HG02938 (cell line): Measurements from ENCODE around the gene RNF214.
"Not testable (repeated sequence)": the region's sequence is repeated elsewhere in the genome, so short reads cannot be mapped to it uniquely, and the experiment has no call there.

Source experiments
- ATAC-seq: cut with Tn5 transposase; IDR thresholded peaks from one replicate; pipeline ENCODE4 v1.9.1; 2021; ENCODE audit warnings: mild to moderate bottlenecking, moderate library complexity; ENCODE audit not compliant: unreplicated experiment

The RNF214 gene

DNA sequence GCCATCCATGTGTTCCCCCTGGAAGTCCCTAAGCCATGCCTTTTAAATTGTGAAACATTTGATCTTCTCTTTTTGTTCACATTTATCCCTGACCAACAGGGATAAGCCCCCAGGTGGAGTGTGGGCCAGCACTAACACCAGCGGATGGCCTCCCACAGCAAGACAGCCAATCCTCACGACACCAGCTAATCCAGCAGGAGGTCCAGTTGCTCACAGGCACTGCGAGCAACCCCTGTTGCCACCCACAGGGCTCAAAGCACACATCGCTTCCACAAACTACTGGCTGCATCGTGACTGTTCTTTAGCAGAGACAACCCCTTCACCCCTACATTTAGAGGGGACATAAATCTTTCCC is 2.6 kb upstream of the RNF214 start:
- no peak for ATAC-seq

DNA sequence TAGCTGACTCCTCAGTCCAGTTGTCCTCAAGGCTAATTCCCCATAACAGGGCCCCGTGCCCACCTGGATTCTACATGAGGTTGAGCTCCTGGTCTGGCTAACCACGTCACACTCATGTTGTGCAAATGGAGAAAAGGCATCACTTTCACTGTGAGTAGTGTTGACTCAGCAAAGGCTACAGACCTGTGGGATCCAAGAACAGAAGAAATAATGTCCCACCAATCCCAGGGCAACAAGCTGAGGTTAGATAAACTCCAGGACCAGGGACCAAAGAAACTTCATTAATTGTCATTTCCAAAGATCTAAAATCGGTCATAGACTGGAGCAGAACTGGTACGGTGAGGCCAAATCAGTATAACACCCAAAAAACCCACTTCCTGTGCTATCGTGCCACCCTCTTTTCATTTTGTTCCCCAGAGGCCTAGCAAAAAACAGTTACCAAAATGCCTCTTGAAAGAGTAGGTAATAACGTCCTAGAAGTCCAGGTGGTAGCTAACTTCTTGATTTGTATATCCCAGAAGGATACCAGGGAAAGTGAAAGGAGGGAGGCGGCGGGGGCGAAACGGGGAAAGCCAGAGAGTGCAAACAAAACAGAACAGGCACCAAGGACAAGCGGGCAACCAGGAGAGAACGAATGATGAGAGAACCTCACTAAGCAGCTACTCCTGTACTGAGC is 2.0 kb upstream of the RNF214 start:
- no peak for ATAC-seq

DNA sequence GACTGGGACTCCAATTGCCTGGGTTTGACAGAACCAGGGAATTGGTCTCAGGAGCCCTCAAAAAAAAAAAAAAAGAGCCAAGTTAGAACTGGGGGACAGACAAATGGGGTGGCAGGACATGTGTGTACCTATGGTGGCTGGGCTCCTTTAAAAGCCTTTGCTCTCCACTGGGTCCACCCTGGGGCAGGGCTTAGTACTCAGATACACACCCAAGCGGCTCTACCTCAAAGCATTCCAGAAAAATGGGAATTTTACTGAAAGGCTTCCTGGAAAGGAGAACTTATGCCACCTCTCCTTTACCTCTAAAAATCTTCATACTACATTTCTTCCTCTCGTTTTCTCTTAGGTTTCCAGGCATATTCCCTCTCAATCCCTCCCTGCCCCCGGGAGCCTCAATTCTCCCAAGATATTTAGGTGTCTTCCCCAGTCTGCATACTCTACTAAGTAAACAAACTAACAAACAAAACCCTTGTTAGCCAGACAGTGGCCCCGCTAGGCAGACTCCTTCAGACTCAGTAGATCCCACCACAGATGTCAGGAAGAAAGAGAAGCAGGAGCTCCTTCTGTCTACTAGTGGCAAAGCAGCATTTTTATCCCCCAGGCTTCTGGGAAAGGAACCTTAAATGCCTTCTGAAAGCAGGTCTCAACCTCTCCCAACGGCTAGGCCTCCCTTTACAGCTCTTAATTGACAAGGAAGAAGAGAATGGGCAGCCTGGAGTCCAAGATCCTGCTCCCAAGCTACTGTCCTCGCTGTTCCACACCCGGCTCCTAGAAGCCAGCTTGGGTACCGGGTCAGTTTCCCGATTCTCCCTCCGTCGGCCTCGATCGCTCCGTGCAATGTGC is 1.3 kb upstream of the RNF214 start:
- no peak for ATAC-seq

DNA sequence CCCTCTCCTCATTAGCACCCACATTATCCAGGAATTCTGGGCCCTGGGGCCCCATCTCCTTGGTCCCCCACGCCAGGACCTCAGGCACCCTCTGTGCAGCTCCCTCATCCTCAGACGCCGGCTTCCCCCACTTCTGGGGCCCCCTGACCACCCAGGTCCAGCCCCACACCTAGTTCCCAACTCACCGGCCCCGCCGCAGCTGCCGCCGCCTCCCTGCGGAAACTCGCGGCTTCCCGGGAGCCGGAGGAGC is 704 bp upstream of the RNF214 start, which contains the start of gene PCSK7:
Gene PCSK7 (minus strand): TSS at position 232 of the 250 bp plus-strand sequence. CDS start 2,229 bp downstream, outside the sequence.
- no peak for ATAC-seq

DNA sequence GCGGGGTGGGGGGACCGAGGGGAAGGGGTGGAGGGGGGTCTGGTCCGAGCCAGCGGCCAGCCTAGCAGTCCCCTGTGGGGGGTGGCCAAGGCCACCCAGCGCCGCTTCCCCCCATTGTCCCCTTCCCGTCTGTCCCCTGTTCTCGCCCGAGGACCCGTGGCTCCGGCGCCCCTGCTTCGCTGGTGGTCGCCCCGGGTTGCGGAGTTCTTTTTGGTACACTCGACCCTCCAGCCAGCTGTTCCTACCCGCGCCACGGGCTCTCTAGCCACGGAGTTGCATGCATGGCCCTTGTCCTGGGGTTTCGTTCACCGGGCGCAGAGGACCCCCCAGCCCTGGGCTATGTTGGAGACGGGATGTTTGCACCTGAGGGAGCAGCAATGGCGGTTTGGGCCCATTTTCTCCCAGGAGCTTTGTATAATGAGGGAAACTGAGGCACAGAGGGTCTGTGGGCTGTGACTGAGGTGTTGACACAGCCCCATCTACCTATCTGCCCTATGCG is 489 bp downstream of the RNF214 start:
- no peak for ATAC-seq

DNA sequence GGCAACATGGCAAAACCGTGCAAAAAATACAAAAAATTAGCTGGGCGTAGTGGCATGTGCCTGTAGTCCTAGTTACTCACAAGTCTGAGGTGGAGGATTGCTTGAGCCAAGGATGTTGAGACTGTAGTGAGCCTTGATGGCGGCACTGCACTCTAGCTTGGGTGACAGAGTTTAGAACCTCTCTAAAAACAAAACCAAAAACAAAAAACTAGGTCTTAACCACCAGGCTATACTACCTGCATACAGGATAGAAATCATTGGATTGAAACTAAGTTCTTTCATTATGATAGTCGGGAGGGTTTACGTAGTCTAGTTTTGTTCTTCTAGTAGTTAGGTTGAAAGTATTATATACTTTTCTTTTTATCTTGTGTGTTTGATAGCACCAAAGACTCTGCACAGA is 5.8 kb downstream of the RNF214 start:
- no peak for ATAC-seq

DNA sequence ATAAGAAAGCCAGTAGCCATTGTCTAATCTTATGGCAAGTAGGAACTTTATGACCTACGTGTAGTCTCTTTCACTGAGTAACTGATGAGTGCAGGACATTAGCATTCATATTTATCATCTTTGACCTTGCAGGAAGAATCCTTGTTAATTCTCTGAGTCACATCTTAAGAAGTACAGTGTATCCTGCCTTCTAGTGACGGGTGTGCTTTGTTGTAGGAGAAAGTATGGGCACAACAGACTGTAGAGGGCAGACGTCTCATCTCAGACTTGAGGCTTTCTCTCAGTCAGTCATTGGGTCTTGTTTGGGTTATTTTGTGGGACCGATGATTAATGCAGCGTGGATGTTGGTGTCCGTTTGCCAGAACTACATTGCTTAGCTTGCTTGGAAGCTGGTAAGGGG is 6.8 kb downstream of the RNF214 start:
- no peak for ATAC-seq

DNA sequence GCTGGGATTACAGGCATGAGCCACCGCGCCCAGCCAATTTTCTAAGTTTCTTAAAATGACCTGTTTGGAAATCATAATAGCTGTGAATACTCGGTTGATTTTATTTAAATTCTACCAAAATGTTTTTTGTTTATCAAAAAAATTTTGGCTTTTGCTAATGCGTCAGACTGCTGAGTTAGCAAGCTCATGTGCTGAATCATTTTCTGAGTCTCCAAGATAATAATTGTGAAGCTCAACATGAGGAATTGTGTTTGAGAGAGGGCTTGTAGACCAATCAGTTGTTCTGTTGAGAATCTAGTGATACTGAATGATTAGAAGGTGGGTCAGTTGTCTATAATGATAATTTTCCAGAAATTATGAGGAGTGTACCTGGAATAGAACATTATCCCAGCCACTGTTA is 15.9 kb downstream of the RNF214 start:
- no peak for ATAC-seq

DNA sequence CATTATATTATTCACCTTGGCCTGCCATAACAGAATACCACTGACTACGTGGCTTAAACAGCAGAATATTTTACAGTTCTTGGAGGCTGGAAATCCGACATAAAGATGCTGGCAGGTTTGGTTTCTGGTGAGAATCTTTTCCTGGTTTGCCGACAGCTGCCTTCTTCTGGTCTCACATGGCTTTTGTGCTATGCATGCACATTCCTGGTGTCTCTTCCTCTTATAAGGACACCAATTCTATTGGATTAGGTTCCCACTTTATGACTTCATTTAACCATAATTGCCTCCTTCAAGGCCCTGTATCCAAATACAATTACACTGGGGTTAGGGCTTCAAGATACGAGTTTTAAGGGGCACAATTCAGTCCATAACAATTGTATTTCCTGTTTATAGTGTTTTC is 17.1 kb downstream of the RNF214 start:
- no peak for ATAC-seq

DNA sequence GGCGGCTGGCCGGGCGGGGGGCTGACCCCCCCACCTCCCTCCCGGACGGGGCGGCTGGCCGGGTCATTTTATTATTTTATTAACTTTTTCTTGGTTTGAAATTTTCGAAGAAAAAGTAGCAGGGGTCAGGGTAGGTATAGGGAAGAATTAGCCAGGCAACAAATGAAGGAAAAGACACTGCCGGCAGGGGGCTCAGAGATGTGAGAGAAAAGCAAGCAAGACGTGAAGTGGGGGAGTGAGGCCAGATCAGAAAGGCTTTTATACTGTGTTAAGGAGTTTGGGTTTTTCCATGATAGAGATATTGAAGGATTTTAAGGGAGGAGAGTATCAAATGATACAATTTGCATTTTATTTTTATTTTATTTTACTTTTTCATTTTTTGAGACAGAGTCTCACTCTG is 19.0 kb downstream of the RNF214 start:
- no peak for ATAC-seq

DNA sequence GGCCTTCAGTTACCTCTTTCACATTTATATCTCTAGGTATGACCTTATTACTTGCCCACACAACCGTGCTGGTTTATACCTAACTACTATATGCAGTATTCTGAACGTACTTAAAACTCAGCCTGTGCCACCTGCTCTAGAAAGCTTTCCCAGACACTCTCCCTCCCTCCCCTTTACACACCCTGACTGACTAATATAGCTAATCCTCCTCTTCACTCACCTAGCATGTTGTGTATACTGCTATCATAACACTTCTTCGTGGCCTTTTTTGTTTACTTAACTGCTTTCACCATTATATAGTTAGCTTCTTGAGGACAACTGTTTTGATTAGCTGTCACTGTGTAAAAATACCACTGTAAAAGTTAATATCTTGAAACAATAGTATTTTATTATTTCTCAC is 23.5 kb downstream of the RNF214 start:
- no peak for ATAC-seq

DNA sequence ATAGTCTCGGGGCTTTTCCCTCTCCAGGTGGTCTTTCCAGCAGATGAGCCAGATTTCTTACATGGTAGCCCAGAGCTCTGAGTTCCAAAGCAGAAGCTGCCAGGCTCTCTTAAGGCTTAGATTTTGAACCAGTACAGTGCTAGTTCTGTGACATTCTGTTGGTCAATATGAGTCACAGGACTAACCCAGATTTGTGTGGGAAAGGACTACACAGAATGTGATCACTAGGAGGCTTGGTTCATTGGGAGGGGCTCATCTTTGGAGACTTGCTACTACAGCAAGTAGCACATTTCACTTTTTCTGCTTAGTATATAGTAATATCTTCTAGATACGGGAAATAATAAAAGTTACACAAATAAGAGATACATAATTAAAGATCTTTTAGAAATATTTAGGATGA is 24.1 kb downstream of the RNF214 start:
- ATAC-seq = no peak

DNA sequence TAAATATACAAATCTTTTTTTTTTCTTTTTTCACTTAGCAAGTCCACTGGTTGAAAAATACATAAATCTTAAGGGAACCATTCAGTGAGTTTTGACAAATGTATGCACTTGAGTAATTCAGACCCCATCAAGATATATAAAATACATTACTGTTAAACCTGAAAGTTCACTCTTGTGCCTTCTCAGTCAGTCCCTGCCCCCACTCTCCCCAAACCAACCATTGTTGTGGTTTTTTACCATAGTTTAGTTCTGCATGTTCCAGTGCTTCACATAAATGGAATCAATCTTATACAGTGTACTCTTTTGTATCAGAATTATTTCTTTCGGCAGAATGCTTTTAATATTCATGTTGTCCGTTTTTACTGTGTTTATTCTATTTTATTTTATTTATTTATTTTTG is 26.1 kb downstream of the RNF214 start:
- no peak for ATAC-seq

DNA sequence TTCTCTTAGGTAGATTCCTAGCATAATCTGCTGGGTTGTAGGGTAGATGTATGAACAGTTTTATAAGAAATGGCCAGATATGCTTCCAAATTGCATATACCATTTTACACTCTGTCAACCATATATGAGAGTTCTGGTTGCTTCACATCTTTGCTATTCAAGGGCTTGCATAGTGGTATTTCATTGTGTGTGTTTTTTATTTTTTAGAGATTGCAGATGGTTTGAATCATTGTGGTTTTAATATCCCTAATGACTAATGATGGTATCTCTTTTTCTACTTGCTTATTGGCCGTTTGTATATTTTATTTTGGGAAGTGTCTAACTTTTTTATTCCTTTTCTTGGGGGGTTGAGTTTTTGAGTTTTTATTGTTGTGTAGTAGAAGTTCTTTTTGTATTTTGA is 26.9 kb downstream of the RNF214 start:
- ATAC-seq = no peak

DNA sequence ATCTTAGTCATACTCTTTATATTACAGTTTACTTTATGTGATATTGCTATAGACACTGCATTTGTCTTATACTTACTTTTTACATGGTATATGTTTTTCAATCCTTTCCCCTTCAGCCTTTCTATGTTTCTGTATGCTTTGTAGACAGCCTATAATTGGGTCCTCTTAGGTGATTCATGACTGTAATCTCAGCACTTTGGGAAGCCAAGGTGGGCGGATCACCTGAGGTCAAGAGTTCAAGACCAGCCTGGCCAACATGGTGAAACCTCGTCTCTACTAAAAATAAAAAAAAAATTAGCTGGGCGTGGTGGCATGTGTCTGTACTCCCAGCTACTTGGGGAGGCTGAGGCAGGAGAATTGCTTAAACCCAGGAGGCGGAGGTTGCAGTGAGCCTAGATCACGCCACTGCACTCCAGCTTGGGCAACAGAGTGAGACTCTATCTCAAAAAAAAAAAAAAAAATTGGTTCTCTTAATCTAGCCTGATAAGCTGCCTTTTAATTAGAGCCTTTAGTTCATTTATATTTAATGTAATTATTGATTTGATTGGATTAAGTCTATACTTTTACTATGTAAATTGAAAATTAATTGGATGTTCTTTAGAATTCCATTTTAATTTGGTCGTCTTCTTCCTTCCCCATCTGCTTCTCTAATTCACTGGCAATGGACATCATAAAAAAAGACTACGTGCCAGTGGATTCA is 32.3 kb downstream of the RNF214 start:
- ATAC-seq = not testable (repeated sequence)

DNA sequence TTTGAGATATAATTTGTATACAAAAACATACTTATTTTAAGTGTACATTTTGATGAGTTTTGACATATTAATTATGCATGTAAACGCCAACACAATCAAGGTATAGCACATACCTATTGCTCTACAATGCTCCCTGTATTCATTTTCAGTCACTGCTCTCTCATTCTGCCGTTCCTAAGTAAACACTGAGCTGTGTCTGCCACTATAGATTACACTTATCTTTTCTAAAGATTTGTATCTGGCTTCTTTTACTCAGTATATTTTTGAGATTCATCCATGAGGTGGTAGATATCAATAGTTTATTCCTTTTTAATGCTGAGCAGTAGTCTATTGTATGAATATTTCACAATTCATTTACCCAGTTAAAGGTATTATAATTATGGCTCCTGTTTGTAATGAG is 33.3 kb downstream of the RNF214 start:
- ATAC-seq = no peak

DNA sequence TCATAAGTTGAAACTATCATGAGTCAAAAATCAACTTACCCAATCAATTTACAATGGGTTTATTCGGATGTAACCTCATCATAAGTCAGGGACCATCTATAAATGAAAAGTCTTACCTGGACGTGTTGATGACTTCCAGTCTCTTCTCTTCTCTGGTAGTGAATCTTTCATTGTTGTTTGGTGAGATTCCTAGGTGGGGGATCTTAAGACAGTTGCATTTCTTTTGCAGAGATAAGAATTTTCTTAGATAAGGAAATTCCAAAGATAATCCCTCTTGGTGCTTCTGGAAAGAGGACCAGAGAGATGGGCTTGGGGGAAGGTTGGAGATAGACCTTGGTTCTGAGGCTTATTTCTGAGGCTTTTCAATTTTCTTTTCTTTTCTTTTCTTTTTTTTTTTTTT is 37.4 kb downstream of the RNF214 start:
- no peak for ATAC-seq

DNA sequence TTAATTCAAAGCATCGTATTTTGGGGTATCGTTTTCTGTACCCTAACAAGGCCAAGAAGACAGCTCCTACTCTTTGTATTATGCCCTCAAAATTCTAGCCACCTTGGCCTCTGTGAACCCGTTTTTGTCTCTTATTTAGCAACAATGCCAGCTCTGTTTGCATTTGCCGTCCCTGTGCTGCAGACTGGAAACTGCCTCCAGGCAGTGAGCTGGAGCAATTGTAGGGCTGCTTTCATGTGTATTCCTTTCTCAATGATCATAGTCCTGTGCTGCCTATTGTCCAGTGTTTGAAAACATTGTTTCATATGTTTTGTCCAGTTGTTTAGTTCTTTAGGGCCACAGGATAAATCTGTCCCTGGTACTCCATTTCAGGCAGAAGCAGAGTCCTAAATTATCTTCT is 38.7 kb downstream of the RNF214 start:
- no peak for ATAC-seq

DNA sequence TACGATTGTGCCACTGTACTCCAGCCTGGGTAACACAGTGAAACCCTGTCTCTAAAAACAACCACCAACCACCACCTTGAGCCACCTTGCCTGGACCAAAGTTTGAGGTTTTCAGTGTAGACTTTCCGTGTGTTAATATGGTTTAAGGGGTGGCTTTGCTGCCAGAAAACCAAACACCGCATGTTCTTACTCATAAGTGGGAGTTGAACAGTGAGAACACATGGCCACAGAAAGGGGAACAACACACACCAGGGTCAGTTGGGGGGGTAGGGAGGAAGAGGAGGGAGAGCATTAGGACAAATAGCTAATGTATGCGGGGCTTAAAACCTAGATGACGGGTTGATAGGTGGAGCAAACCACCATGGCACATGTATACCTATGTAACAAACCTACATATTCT is 39.7 kb downstream of the RNF214 start:
- not testable (repeated sequence) for ATAC-seq

DNA sequence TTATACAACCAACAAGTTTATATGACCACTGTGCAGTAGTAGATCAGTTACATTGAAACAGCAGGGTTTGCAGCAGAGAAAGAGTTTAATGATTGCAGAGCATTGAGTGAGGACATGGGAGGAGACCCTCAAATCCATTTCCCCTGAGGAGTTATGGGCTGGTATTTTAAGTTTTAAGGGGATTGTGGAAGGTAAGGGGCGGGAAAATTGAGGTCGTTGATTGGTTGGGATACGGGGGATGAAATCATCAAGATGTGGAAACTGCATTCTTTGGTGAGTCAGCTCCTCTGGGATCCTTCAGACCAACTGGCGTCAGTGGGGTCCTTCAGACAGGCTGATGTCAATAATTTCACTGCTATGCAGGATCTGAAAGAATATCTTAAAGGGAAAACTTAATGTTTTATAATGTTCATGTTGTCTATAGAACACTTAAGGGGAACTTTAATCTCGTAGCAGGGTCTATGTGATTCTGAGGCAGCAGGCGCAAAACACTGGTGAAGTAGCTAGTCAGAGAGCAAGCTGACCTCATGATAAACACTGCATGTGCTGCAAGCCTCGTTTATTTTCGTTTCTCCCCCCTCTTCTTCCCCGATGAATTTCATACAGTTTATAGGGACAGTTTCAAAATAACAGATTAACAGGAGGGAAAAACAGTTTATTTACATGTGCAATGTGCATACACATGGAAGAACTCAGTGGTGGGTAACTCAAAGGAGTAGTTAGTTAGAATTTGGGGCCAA is 41.2 kb downstream of the RNF214 start:
- ATAC-seq = no peak

DNA sequence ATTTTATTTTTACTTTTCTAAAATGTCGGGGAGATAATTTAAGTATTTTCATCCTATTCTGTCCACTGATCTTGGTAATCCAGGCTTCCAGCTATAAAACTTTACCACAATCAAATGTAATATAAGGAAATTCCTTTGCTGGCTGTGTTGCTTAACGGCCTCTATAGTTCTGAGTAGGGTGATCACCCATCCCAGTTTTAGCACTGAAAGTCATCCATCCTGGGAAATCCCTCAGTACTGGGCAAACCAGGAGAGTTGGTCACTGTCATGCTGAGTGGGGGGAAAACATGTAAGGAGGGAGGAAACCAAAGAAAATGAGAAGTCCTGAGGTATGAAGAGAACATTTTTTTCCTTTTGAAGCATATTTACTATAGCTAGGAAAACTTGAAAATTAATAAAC is 45.9 kb downstream of the RNF214 start:
- no peak for ATAC-seq
